HepG2 (cell line): ENCODE data around the gene NEK5. TPM values are rescaled to one million over a fixed set of nuclear protein-coding genes. Genes with fewer than 3 reads are reported as not detected.
A peak's percentile ranks its signal among the peaks of the same experiment; 100 is the strongest.

Experiments used
- ATAC-seq: fragments of 200-7000 bp; cut with Tn5 transposase; 3 replicates; pipeline ENCODE4 v1.9.1; 2020; ENCODE audit warnings: mild to moderate bottlenecking, moderate library complexity
- BruUV-seq: library from RNA; stranded (reverse); fragments of 400-500 nt; replicated peaks from 2 replicates; lab custom pipeline; 2021; lab: Mats Ljungman, UMichigan
- CTCF ChIA-PET: fragments of 300-600 bp; formaldehyde crosslinking; extraction: SDS; loops from one replicate; lab custom pipeline; 2021; ENCODE audit warnings: low total read pairs, inconsistent platforms, low intra/inter-chr PET ratio; lab: Yijun Ruan, JAX
- POLR2A ChIA-PET: fragments of 350-600 bp; sonication (Branson Sonifier 250); formaldehyde crosslinking; loops from one replicate; lab custom pipeline; 2020; ENCODE audit warnings: antibody characterized with exemption, inconsistent platforms; lab: Yijun Ruan, JAX
- DNase-seq: peaks from one replicate; pipeline ENCODE4 v3.0.0-alpha.2; 2015; ENCODE audit warnings: low spot score
- FAIRE-seq: peaks from 3 replicates; lab custom pipeline; 2011; peaks lifted over from hg19 to GRCh38; lab: Jason Lieb, UNC
- H2AFZ ChIP-seq: one replicate; pipeline ENCODE4 v1.6.1; 2011; ENCODE audit warnings: low read length, inconsistent platforms
- H3K27ac ChIP-seq: fragments of 300-600 bp; 3 replicates; pipeline ENCODE4 v1.8.0; 2011; ENCODE audit warnings: mixed run types, mild to moderate bottlenecking, mixed read lengths, low read length, inconsistent platforms; ENCODE audit not compliant: insufficient read depth; ENCODE audit errors: extremely low read length
- H3K27me3 ChIP-seq, 2 experiments: fragments of 200-600 bp in 1 of 2; 2 replicates in 1 of 2; 3 replicates in 1 of 2; pipeline versions ENCODE4 v1.6.0 to v1.8.0; 2011; ENCODE audit warnings: low read length in 2 of 2, mild to moderate bottlenecking in 2 of 2, moderate library complexity in 2 of 2, inconsistent platforms in 1 of 2; ENCODE audit not compliant: insufficient read depth in 2 of 2, control insufficient read depth in 1 of 2
- H3K36me3 ChIP-seq, 2 experiments: fragments of 200-600 bp in 1 of 2; replicated peaks in 1 of 2; 2 replicates in 1 of 2; 3 replicates in 1 of 2; pipeline versions ENCODE4 v1.5.1 to v1.8.0; 2011; ENCODE audit warnings: low read length in 2 of 2, inconsistent platforms in 1 of 2; ENCODE audit not compliant: insufficient read depth in 2 of 2, control insufficient read depth in 1 of 2
- H3K4me1 ChIP-seq: 2 replicates; pipeline ENCODE4 v1.5.1; 2012; ENCODE audit warnings: low read length, inconsistent platforms; ENCODE audit not compliant: insufficient read depth
- H3K4me2 ChIP-seq: 2 replicates; pipeline ENCODE4 v1.6.0; 2011; ENCODE audit warnings: low read depth, low read length, inconsistent platforms
- H3K4me3 ChIP-seq, 3 experiments: fragments of 200-600 bp in 1 of 3; sonication (generic), shearing (Covaris generic) in 1 of 3; replicated peaks in 1 of 3; 2 replicates each; pipeline ENCODE4 v1.5.1; 2011 to 2016; ENCODE audit warnings: low read length in 3 of 3, inconsistent platforms in 2 of 3, low read depth in 2 of 3, mild to moderate bottlenecking in 2 of 3, control low read depth in 1 of 3, mixed read lengths in 1 of 3; ENCODE audit not compliant: insufficient read depth in 1 of 3
- H3K79me2 ChIP-seq: one replicate; pipeline ENCODE4 v1.6.1; 2011; ENCODE audit warnings: low read length, inconsistent platforms; ENCODE audit not compliant: insufficient read depth
- H3K9ac ChIP-seq: 2 replicates; pipeline ENCODE4 v1.6.0; 2011; ENCODE audit warnings: mild to moderate bottlenecking, low read depth, low read length, inconsistent platforms; ENCODE audit not compliant: insufficient read depth
- H3K9me3 ChIP-seq: 2 replicates; pipeline ENCODE4 v1.5.1; 2012; ENCODE audit warnings: mild to moderate bottlenecking, low read length
- H4K20me1 ChIP-seq: 2 replicates; pipeline ENCODE4 v1.6.0; 2011; ENCODE audit warnings: inconsistent platforms, mild to moderate bottlenecking, low read length, moderate library complexity; ENCODE audit not compliant: insufficient read depth
- CTCF ChIP-seq: sonication (generic); formaldehyde crosslinking; IDR thresholded peaks from 2 replicates; pipeline ENCODE4 v1.5.0; 2020; ENCODE audit warnings: mild to moderate bottlenecking, missing genetic modification reagents, moderate library complexity
- DZIP1 ChIP-seq: sonication (generic); formaldehyde crosslinking; IDR thresholded peaks from 2 replicates; pipeline ENCODE4 v1.5.0; 2020; ENCODE audit warnings: mild to moderate bottlenecking, missing genetic modification reagents
- IRF2 ChIP-seq: IDR thresholded peaks from 2 replicates; pipeline ENCODE4 v1.6.1; 2018; ENCODE audit warnings: missing genetic modification reagents, missing compliant biosample characterization
- NCOA5 ChIP-seq: sonication (generic); formaldehyde crosslinking; IDR thresholded peaks from 2 replicates; pipeline ENCODE4 v1.4.0; 2020; ENCODE audit warnings: missing genetic modification reagents
- PHF21A ChIP-seq: sonication (generic); formaldehyde crosslinking; IDR thresholded peaks from 2 replicates; pipeline ENCODE4 v1.5.0; 2020; ENCODE audit warnings: mild to moderate bottlenecking, missing genetic modification reagents
- SMC3 ChIP-seq: IDR thresholded peaks from 2 replicates; pipeline ENCODE4 v1.6.1; 2011; ENCODE audit warnings: low read length, improper control_type of control experiment
- STAG1 ChIP-seq: sonication (generic); formaldehyde crosslinking; IDR thresholded peaks from 2 replicates; pipeline ENCODE4 v1.4.0; 2020; ENCODE audit warnings: missing genetic modification reagents
- TGIF2 ChIP-seq: IDR thresholded peaks from 2 replicates; pipeline ENCODE4 v1.6.1; 2016; ENCODE audit warnings: control low read depth, missing compliant biosample characterization
- YEATS2 ChIP-seq: sonication (generic); formaldehyde crosslinking; IDR thresholded peaks from 2 replicates; pipeline ENCODE4 v1.4.0; 2020; ENCODE audit warnings: missing genetic modification reagents, borderline replicate concordance
- ZNF17 ChIP-seq: sonication (generic); formaldehyde crosslinking; IDR thresholded peaks from 2 replicates; pipeline ENCODE4 v1.5.0; 2020; ENCODE audit warnings: mild to moderate bottlenecking, missing genetic modification reagents
- ZNF484 ChIP-seq: sonication (generic); formaldehyde crosslinking; IDR thresholded peaks from 2 replicates; pipeline ENCODE4 v1.5.1; 2020; ENCODE audit warnings: mild to moderate bottlenecking, low read depth, missing genetic modification reagents, borderline replicate concordance
- WGBS: methylation state at CpG from one replicate; pipeline ENCODE4 v1.1.6; 2017; ENCODE audit warnings: low lambda C conversion rate; 5-methylcytosine and 5-hydroxymethylcytosine counted together
- in situ Hi-C: cut with HindIII; loops from 2 replicates; pipeline ENCODE4 v1.10.0; 2017; ENCODE audit warnings: low pct_unique_long_range_greater_than_20kb; ENCODE audit not compliant: extremely low pct_ligation_motif_present
- intact Hi-C: fragments of 100-400 bp; cut with micrococcal nuclease; formaldehyde crosslinking; loops from one replicate; pipeline ENCODE4 v1.10.0; 2022; ENCODE audit not compliant: unreplicated experiment
- polyA plus RNA-seq, 8 experiments: library from polyadenylated mRNA; depleted of rRNA in 3 of 8; stranded (reverse) in 7 of 8; unstranded in 1 of 8; fragments of >200 nt; fragmentation: Illumina TruSeq in 4 of 8; extraction: Trizol in 4 of 8; gene quantifications; 2 replicates each; pipeline versions ENCODE4 v1.2.1 to v1.2.3, GENCODE V29; 2011 to 2016; ENCODE audit warnings: low read depth in 4 of 8, missing spikeins in 1 of 8, mixed read lengths in 1 of 8; ENCODE audit not compliant: insufficient read depth in 1 of 8
- total RNA-seq, 5 experiments: library from RNA; depleted of rRNA; stranded (reverse); fragments of >200 nt; fragmentation: Illumina TruSeq; extraction: Trizol; gene quantifications; 2 replicates each; pipeline ENCODE4 v1.2.3, GENCODE V29; 2016; ENCODE audit warnings: low read depth in 1 of 5
- TF ChIP-seq, protein P1 (sequence below): IDR thresholded peaks from 2 replicates; pipeline ENCODE4 v1.6.1; 2012; ENCODE audit warnings: inconsistent platforms
- TF ChIP-seq, protein P2 (sequence below): sonication (generic); formaldehyde crosslinking; IDR thresholded peaks from 2 replicates; pipeline ENCODE4 v1.4.0; 2020; ENCODE audit warnings: missing genetic modification reagents, borderline replicate concordance

The NEK5 gene
- total and polyA plus RNA-seq, 2 of the 13 experiments (the other 11 are each of a cell fraction or from before 2014, with no cell fraction given), result 0.12 to 0.22 TPM

- Histone ChIP-seq H3K4me2 (no peak overlapping the region), H2AFZ (no peak overlapping the region), H3K36me3 (peaks cover 8 to 52% of the 10 kb centered on the region in 2 experiments), H3K79me2 (no peaks in the 10 kb centered on the region), H3K9me3 (no peaks in the 10 kb centered on the region), H3K4me1 (no peaks in the 10 kb centered on the region), H3K27me3 (no peaks in the 10 kb centered on the region), H4K20me1 (no peaks in the 10 kb centered on the region), H3K4me3 (no peak overlapping the region), H3K9ac (no peak overlapping the region), H3K27ac (no peak overlapping the region)
- ATAC-seq (no peak), FAIRE-seq (no peak), DNase-seq (no peak)
- intact Hi-C loops (no loop called here), in situ Hi-C loops (no loop called here)
- POLR2A ChIA-PET, result no interaction called here
- no TSS peak for BruUV-seq
- TF ChIP-seq PHF21A (CRISPR knock-in tag), result no peak
- CTCF ChIA-PET, result no interaction called here
- WGBS, result 63% methylated on average over 1 of the region's 1 CpG
Observed at GRCh38 chr13:52147225-52147624, 18.4 kb upstream of the NEK5 start.

DNA sequence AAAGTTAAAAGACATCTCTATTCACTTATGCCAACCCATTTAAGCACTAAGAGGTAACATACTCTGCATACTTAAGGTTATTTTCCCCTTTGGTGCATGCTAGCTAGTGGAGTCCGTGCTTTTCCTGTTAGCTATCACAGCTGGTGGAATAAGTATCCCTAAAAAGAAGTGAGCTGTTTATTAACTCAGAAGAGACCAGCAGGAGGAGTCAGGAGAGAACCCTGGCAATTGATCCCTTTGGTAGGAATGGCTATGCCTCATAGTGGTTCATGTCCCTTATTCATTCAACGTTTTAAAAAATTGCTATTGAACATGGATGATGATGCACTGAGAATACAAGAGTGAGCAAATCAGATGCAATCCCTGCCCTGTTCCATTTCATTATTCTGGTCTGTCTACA is 12.4 kb upstream of the NEK5 start:
- ATAC-seq, result peak; percentile 66
- TF ChIP-seq ZNF17 (CRISPR knock-in tag) (no peak), DZIP1 (CRISPR knock-in tag) (no peak), SMC3 (peak; percentile 40; the same call in 1 of the 2 replicates), STAG1 (CRISPR knock-in tag) (peak; percentile 28; the same call in 1 of the 2 replicates), YEATS2 (no peak), CTCF (CRISPR knock-in tag) (peak; percentile 26; the same call in 1 of the 2 replicates), ZNF484 (no peak), TGIF2 (CRISPR knock-in tag) (no peak), NCOA5 (CRISPR knock-in tag) (no peak), IRF2 (CRISPR knock-in tag) (no peak)
- TF ChIP-seq, protein P1, sequence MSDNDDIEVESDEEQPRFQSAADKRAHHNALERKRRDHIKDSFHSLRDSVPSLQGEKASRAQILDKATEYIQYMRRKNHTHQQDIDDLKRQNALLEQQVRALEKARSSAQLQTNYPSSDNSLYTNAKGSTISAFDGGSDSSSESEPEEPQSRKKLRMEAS, result no peak
- TF ChIP-seq, protein P2, sequence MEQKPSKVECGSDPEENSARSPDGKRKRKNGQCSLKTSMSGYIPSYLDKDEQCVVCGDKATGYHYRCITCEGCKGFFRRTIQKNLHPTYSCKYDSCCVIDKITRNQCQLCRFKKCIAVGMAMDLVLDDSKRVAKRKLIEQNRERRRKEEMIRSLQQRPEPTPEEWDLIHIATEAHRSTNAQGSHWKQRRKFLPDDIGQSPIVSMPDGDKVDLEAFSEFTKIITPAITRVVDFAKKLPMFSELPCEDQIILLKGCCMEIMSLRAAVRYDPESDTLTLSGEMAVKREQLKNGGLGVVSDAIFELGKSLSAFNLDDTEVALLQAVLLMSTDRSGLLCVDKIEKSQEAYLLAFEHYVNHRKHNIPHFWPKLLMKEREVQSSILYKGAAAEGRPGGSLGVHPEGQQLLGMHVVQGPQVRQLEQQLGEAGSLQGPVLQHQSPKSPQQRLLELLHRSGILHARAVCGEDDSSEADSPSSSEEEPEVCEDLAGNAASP, result no peak

More for the DNA sequence above, 12.4 kb upstream of the NEK5 start:
- DNase-seq (no peak), FAIRE-seq (no peak)
- WGBS, result 88% methylated on average over 2 of the region's 2 CpGs
- in situ Hi-C loops (no loop called here), intact Hi-C loops (loop anchor here (1.0 kb wide), 1 partner anchor 60 kb away; no protein-coding TSS in a partner anchor)
- POLR2A ChIA-PET, result interaction anchor here (1.1 kb wide), 1 partner anchor 53 kb away, joined by 3 read pairs; no protein-coding TSS in a partner anchor
- Histone ChIP-seq H3K4me1 (no peaks in the 10 kb centered on the region), H3K27me3 (no peaks in the 10 kb centered on the region), H3K9ac (no peak overlapping the region), H3K27ac (no peak overlapping the region), H3K4me3 (no peak overlapping the region), H2AFZ (no peak overlapping the region), H3K4me2 (no peak overlapping the region), H4K20me1 (no peaks in the 10 kb centered on the region), H3K36me3 (peaks cover 8 to 45% of the 10 kb centered on the region in 2 experiments), H3K9me3 (no peaks in the 10 kb centered on the region), H3K79me2 (no peaks in the 10 kb centered on the region)
- CTCF ChIA-PET, result interaction anchor here (0.8 kb wide), 1 partner anchor 60 kb away, joined by 3 read pairs; no protein-coding TSS in a partner anchor
- BruUV-seq, result no TSS peak
